Neural crest cell (in vitro differentiated cells): Measurements from ENCODE around the gene ZNF836. TPM values are rescaled to one million over a fixed set of nuclear protein-coding genes. Genes with fewer than 3 reads are reported as not detected.

Experiments
- DNase-seq: peaks from one replicate; pipeline ENCODE4 v3.0.0; 2021; ENCODE audit warnings: low read depth, mixed read lengths, low spot score
- H3K27ac Mint-ChIP-seq: one replicate; pipeline ENCODE4 v1.8.0; 2021; ENCODE audit warnings: mild to moderate bottlenecking, mixed read lengths; ENCODE audit not compliant: unreplicated experiment
- H3K27me3 Mint-ChIP-seq: 2 replicates; pipeline ENCODE4 v1.8.0; 2021; ENCODE audit warnings: low read depth, mild to moderate bottlenecking, mixed read lengths
- H3K36me3 Mint-ChIP-seq: 2 replicates; pipeline ENCODE4 v1.8.0; 2021; ENCODE audit warnings: low read depth, mild to moderate bottlenecking, mixed read lengths
- H3K4me1 Mint-ChIP-seq: 2 replicates; pipeline ENCODE4 v1.8.0; 2021; ENCODE audit warnings: mixed read lengths
- H3K4me3 Mint-ChIP-seq: one replicate; pipeline ENCODE4 v1.8.0; 2021; ENCODE audit warnings: mild to moderate bottlenecking, mixed read lengths
- H3K9me3 Mint-ChIP-seq: 2 replicates; pipeline ENCODE4 v1.8.0; 2021; ENCODE audit warnings: mixed read lengths
- CTCF ChIP-seq: fragments of 200-600 bp; sonication (generic); conservative IDR thresholded peaks from 2 replicates; pipeline ENCODE4 v1.5.0; 2021; ENCODE audit warnings: antibody characterized with exemption, mild to moderate bottlenecking
- total RNA-seq: library from RNA; stranded (reverse); gene quantifications from 2 replicates; pipeline ENCODE4 v1.2.1, GENCODE V29; 2021

Gene ZNF836
- total RNA-seq, 1 donor from 2014 or later, result 11.6 TPM

- Mint-ChIP-seq H3K9me3 (peaks cover 28% of the 10 kb centered on the region), H3K4me3 (peak overlapping the region; percentile 98), H3K36me3 (peaks cover 60% of the 10 kb centered on the region), H3K4me1 (peaks cover 22% of the 10 kb centered on the region), H3K27me3 (no peaks in the 10 kb centered on the region), H3K27ac (peak overlapping the region; percentile 99)
- TF ChIP-seq CTCF, result no peak
- no peak for DNase-seq
Observed at GRCh38 chr19:52138983-52139251, 32.5 kb downstream of the ZNF836 start.

- Mint-ChIP-seq H3K36me3 (peaks cover 63% of the 10 kb centered on the region), H3K4me1 (peaks cover 22% of the 10 kb centered on the region), H3K27ac (peak overlapping the region; percentile 99), H3K4me3 (peak overlapping the region; percentile 98), H3K9me3 (peaks cover 30% of the 10 kb centered on the region), H3K27me3 (no peaks in the 10 kb centered on the region)
- peak; percentile 54 for DNase-seq
- TF ChIP-seq CTCF, result no peak
Observed at GRCh38 chr19:52138278-52138982, 33.0 kb downstream of the ZNF836 start.

GRCh38 chr19:52120286-52120685 is 51.1 kb downstream of the ZNF836 start:
- peaks cover 48% of the 10 kb centered on the region for H3K9me3 Mint-ChIP-seq
- no peak overlapping the region for H3K27ac Mint-ChIP-seq

GRCh38 chr19:52115526-52116053 is 55.8 kb downstream of the ZNF836 start:
- no peaks in the 10 kb centered on the region for H3K4me1 Mint-ChIP-seq
- no peaks in the 10 kb centered on the region for H3K27me3 Mint-ChIP-seq
- no peak for TF ChIP-seq CTCF
- DNase-seq, result no peak
- peaks cover 53% of the 10 kb centered on the region for H3K9me3 Mint-ChIP-seq
- peaks cover 88% of the 10 kb centered on the region for H3K36me3 Mint-ChIP-seq
- no peak overlapping the region for H3K4me3 Mint-ChIP-seq
- H3K27ac Mint-ChIP-seq, result no peak overlapping the region

More at GRCh38 chr19:52120286-52120685, 51.1 kb downstream of the ZNF836 start:
- no peak overlapping the region for H3K4me3 Mint-ChIP-seq
- no peaks in the 10 kb centered on the region for H3K27me3 Mint-ChIP-seq
- no peak for DNase-seq
- no peak for TF ChIP-seq CTCF
- peaks cover 91% of the 10 kb centered on the region for H3K36me3 Mint-ChIP-seq
- H3K4me1 Mint-ChIP-seq, result no peaks in the 10 kb centered on the region

GRCh38 chr19:52114691-52115090 is 56.7 kb downstream of the ZNF836 start:
- Mint-ChIP-seq H3K9me3 (peaks cover 50% of the 10 kb centered on the region), H3K27ac (no peak overlapping the region), H3K4me3 (no peak overlapping the region)

More at GRCh38 chr19:52114691-52115090, 56.7 kb downstream of the ZNF836 start:
- no peak for DNase-seq
- Mint-ChIP-seq H3K36me3 (peaks cover 87% of the 10 kb centered on the region), H3K4me1 (no peaks in the 10 kb centered on the region), H3K27me3 (no peaks in the 10 kb centered on the region)
- no peak for TF ChIP-seq CTCF
